Cardiac muscle cell (in vitro differentiated cells and primary cell): ENCODE measurements around the gene TMEM94. TPM values are rescaled to one million over a fixed set of nuclear protein-coding genes. Genes with fewer than 3 reads are reported as not detected.

Experiments used
- DNase-seq, 2 donors: peaks; one replicate each; pipeline versions ENCODE4 v3.0.0 to v3.0.0-alpha.2; 2010 to 2017; ENCODE audit warnings: low read depth in 1 of 2, low spot score in 1 of 2
- H3K27ac ChIP-seq: fragments of 200-600 bp; sonication (generic); 2 replicates; pipeline ENCODE4 v1.5.1; 2016
- H3K27me3 ChIP-seq: fragments of 200-600 bp; sonication (generic); 2 replicates; pipeline ENCODE4 v1.6.0; 2016; ENCODE audit warnings: control low read depth
- H3K36me3 ChIP-seq: fragments of 200-600 bp; sonication (generic); 2 replicates; pipeline ENCODE4 v1.5.1; 2016; ENCODE audit warnings: control low read depth
- H3K4me1 ChIP-seq: fragments of 200-600 bp; sonication (generic); 2 replicates; pipeline ENCODE4 v1.8.1; 2017; ENCODE audit warnings: low read depth, mild to moderate bottlenecking, mixed run types
- H3K4me3 ChIP-seq: fragments of 200-600 bp; sonication (generic); 2 replicates; pipeline ENCODE4 v1.5.1; 2016; ENCODE audit warnings: mild to moderate bottlenecking
- H3K9me3 ChIP-seq: fragments of 200-600 bp; sonication (generic); 2 replicates; pipeline ENCODE4 v1.5.1; 2017; ENCODE audit warnings: low read depth, mild to moderate bottlenecking, control low read depth
- CTCF ChIP-seq: IDR thresholded peaks from 2 replicates; pipeline ENCODE4 v1.5.1; 2012; ENCODE audit warnings: low read depth, mild to moderate bottlenecking, low read length
- polyA plus RNA-seq: library from polyadenylated mRNA; unstranded; fragments of >200 nt; fragmentation: Nextera tagmentation; extraction: Ambion mirVana; gene quantifications from 2 replicates; pipeline ENCODE4 v1.2.1, GENCODE V29; 2016
- total RNA-seq: library from RNA; depleted of rRNA; stranded (reverse); fragments of >200 nt; gene quantifications from 2 replicates; pipeline ENCODE4 v1.2.3, GENCODE V29; 2016

The TMEM94 gene
- total and polyA plus RNA-seq, 2 experiments from 2014 or later, result 74.2 to 105 TPM

- no peak for DNase-seq
- Histone ChIP-seq H3K36me3 (peaks cover 9% of the 10 kb centered on the region), H3K27me3 (no peaks in the 10 kb centered on the region), H3K4me1 (no peaks in the 10 kb centered on the region), H3K4me3 (no peak overlapping the region), H3K27ac (no peak overlapping the region), H3K9me3 (no peaks in the 10 kb centered on the region)
- TF ChIP-seq CTCF, result no peak
These were observed 36.2 kb downstream of the TMEM94 start for GRCh38 chr17:75492555-75493168.

DNA sequence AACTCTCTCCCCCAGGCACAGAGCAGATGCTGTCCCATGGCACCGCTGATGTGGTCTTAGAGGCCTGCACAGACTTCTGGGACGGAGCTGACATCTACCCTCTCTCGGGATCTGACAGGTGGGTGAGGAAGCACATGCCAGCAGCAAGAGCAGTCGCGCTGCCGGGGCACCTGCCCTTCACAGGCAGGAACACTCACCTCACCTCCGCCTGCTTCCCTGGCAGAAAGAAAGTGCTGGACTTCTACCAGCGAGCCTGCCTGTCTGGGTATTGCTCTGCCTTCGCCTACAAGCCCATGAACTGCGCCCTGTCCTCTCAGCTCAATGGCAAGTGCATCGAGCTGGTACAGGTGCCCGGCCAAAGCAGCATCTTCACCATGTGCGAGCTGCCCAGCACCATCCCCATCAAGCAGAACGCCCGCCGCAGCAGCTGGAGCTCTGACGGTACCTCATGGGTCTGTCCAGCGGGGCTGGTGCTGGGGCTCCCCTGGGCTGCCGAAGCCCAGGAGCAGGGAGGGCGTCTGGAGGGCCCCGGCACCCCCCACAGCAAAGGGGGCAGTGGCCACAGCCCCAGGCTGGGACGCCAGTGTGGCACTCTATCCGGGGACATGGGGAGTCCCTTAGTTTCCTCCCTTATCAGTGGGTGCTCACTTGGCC is 37.2 kb downstream of the TMEM94 start:
- no peak for DNase-seq
- TF ChIP-seq CTCF, result no peak
- no peak overlapping the region for H3K4me3 ChIP-seq
- no peak overlapping the region for H3K27ac ChIP-seq
- no peaks in the 10 kb centered on the region for H3K4me1 ChIP-seq
- peaks cover 11% of the 10 kb centered on the region for H3K36me3 ChIP-seq
- no peaks in the 10 kb centered on the region for H3K27me3 ChIP-seq
- H3K9me3 ChIP-seq, result no peaks in the 10 kb centered on the region

- Histone ChIP-seq H3K4me3 (no peak overlapping the region), H3K9me3 (no peaks in the 10 kb centered on the region), H3K4me1 (no peaks in the 10 kb centered on the region), H3K27me3 (no peaks in the 10 kb centered on the region), H3K27ac (no peak overlapping the region), H3K36me3 (peaks cover 16% of the 10 kb centered on the region)
- no peak for TF ChIP-seq CTCF
- no peak for DNase-seq
These were observed 38.0 kb downstream of the TMEM94 start for GRCh38 chr17:75494326-75494877.

- Histone ChIP-seq H3K27me3 (no peaks in the 10 kb centered on the region), H3K4me3 (no peak overlapping the region), H3K4me1 (no peaks in the 10 kb centered on the region), H3K36me3 (peaks cover 26% of the 10 kb centered on the region), H3K27ac (no peak overlapping the region), H3K9me3 (no peaks in the 10 kb centered on the region)
- TF ChIP-seq CTCF, result no peak
- DNase-seq, result no peak
These were observed 39.6 kb downstream of the TMEM94 start for GRCh38 chr17:75496005-75496404.

DNA sequence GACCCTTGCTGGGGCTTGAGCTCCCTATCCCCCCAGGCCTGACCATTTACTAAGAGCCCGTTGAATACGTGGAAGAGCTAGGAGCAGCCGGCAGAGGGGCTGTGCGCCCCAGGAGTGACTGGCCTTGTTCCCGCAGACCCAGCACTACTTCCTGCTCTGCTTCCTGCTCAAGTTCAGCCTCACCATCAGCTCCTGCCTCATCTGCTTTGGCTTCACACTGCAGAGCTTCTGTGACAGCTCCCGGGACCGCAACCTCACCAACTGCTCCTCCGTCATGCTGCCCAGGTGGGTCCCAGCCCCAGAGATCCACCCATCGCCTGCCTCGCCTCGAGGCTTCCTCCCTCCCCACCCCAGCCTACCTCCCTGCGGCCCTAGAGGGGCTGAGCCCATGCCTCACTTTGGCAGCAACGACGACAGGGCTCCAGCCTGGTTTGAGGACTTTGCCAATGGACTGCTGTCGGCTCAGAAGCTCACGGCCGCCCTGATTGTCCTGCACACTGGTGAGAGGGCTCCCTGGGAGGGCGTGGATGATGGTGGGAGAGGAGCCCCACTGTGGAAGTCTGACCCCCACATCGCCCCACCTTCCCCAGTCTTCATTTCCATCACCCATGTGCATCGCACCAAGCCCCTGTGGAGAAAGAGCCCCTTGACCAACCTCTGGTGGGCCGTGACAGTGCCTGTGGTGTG is 41.7 kb downstream of the TMEM94 start:
- no peaks in the 10 kb centered on the region for H3K4me1 ChIP-seq
- H3K9me3 ChIP-seq, result no peaks in the 10 kb centered on the region
- peak overlapping the region; percentile 60 for H3K27ac ChIP-seq
- H3K36me3 ChIP-seq, result peaks cover 20% of the 10 kb centered on the region
- no peaks in the 10 kb centered on the region for H3K27me3 ChIP-seq
- DNase-seq, result no peak
- TF ChIP-seq CTCF, result no peak
- H3K4me3 ChIP-seq, result no peak overlapping the region
